Measurements from ENCODE around the gene RNU4-1. TPM values are rescaled to one million over a fixed set of nuclear protein-coding genes. Genes with fewer than 3 reads are reported as not detected.

The RNU4-1 gene
- polyA plus RNA-seq, 1 donor (not counting 4 experiments of a cell fraction or from before 2014, with no cell fraction given): under 0.01 TPM

GRCh38 chr12:120264904-120265472, 28.0 kb downstream of the RNU4-1 start:
- no peak for DNase-seq (ENCODE audit: low read depth, low spot score)
- no peak for FAIRE-seq
- no peak for TF ChIP-seq CTCF (optimal IDR thresholded peaks at IDR 0.05 in 1 of 3, IDR thresholded peaks at IDR 0.05 in 1 of 3, conservative IDR thresholded peaks at IDR 0.05 in 1 of 3; ENCODE audit: extremely low read depth in 1 of 3, insufficient read depth in 2 of 3, low read length in 3 of 3)
- TF ChIP-seq EZH2 (IDR thresholded peaks at IDR 0.05; ENCODE audit: low read length): no peak

GRCh38 chr12:120264086-120264903, 28.7 kb downstream of the RNU4-1 start:
- peak overlapping the region; percentile 95 for H3K9ac ChIP-seq (ENCODE audit: control insufficient read depth, extremely low read depth, insufficient read depth, low read length)
- H3K27ac ChIP-seq (ENCODE audit: control insufficient read depth, insufficient read depth, low read length): peak overlapping the region; percentile 92
- H3K4me3 ChIP-seq (ENCODE audit: control insufficient read depth in 2 of 3, extremely low read depth in 1 of 3, insufficient read depth in 2 of 3, low read depth in 1 of 3, low read length in 3 of 3): peak overlapping the region; percentile 75 to 96 (median 94)
- no peak overlapping the region for H2AFZ ChIP-seq (ENCODE audit: control insufficient read depth, low read length)
- H3K4me2 ChIP-seq (ENCODE audit: control insufficient read depth, extremely low read depth, insufficient read depth, low read depth, low read length): peak overlapping the region; percentile 99
- peak; percentile 88 for FAIRE-seq
- peaks cover 16 to 43% of the 10 kb centered on the region in 2 experiments for H3K36me3 ChIP-seq (ENCODE audit: control insufficient read depth in 2 of 2, extremely low read depth in 1 of 2, insufficient read depth in 2 of 2, low read length in 2 of 2)
- dilution Hi-C loops (cut with MboI; ENCODE audit: extremely low pct_ligation_motif_present, low sequenced_read_pairs): no loop called here
- H3K27me3 ChIP-seq (ENCODE audit: control insufficient read depth, extremely low read depth, insufficient read depth, low read length): no peaks in the 10 kb centered on the region
- DNase-seq (ENCODE audit: low read depth, low spot score): peak; percentile 92
- peaks cover 5% of the 10 kb centered on the region for H4K20me1 ChIP-seq (ENCODE audit: control insufficient read depth, extremely low read depth, insufficient read depth, low read length)
- H3K9me3 ChIP-seq (ENCODE audit: control insufficient read depth, low read depth, low read length): no peaks in the 10 kb centered on the region
- H3K4me1 ChIP-seq (ENCODE audit: control insufficient read depth, extremely low read depth, insufficient read depth, low read length): peaks cover 44% of the 10 kb centered on the region
- peaks cover 6% of the 10 kb centered on the region for H3K9me1 ChIP-seq (ENCODE audit: control insufficient read depth, extremely low read depth, insufficient read depth, low read length)
- TF ChIP-seq EZH2 (IDR thresholded peaks at IDR 0.05; ENCODE audit: low read length) (no peak), CTCF (optimal IDR thresholded peaks at IDR 0.05 in 1 of 3, IDR thresholded peaks at IDR 0.05 in 1 of 3, conservative IDR thresholded peaks at IDR 0.05 in 1 of 3; ENCODE audit: extremely low read depth in 1 of 3, insufficient read depth in 2 of 3, low read length in 3 of 3) (no peak)
- peaks cover 59% of the 10 kb centered on the region for H3K79me2 ChIP-seq (ENCODE audit: control insufficient read depth, insufficient read depth, low read length)

More at GRCh38 chr12:120264904-120265472, 28.0 kb downstream of the RNU4-1 start:
- Histone ChIP-seq H3K9me3 (ENCODE audit: control insufficient read depth, low read depth, low read length) (no peaks in the 10 kb centered on the region), H4K20me1 (ENCODE audit: control insufficient read depth, extremely low read depth, insufficient read depth, low read length) (no peaks in the 10 kb centered on the region), H3K36me3 (ENCODE audit: control insufficient read depth in 2 of 2, extremely low read depth in 1 of 2, insufficient read depth in 2 of 2, low read length in 2 of 2) (peaks cover 16 to 37% of the 10 kb centered on the region in 2 experiments), H3K27ac (ENCODE audit: control insufficient read depth, insufficient read depth, low read length) (peak overlapping the region; percentile 92), H3K9ac (ENCODE audit: control insufficient read depth, extremely low read depth, insufficient read depth, low read length) (peak overlapping the region; percentile 95), H2AFZ (ENCODE audit: control insufficient read depth, low read length) (no peak overlapping the region), H3K4me1 (ENCODE audit: control insufficient read depth, extremely low read depth, insufficient read depth, low read length) (peaks cover 37% of the 10 kb centered on the region), H3K9me1 (ENCODE audit: control insufficient read depth, extremely low read depth, insufficient read depth, low read length) (peaks cover 2% of the 10 kb centered on the region), H3K27me3 (ENCODE audit: control insufficient read depth, extremely low read depth, insufficient read depth, low read length) (no peaks in the 10 kb centered on the region), H3K79me2 (ENCODE audit: control insufficient read depth, insufficient read depth, low read length) (peaks cover 52% of the 10 kb centered on the region), H3K4me3 (ENCODE audit: control insufficient read depth in 2 of 3, extremely low read depth in 1 of 3, insufficient read depth in 2 of 3, low read depth in 1 of 3, low read length in 3 of 3) (peak overlapping the region; percentile 75 to 96 (median 94)), H3K4me2 (ENCODE audit: control insufficient read depth, extremely low read depth, insufficient read depth, low read depth, low read length) (peak overlapping the region; percentile 99)
- dilution Hi-C loops (cut with MboI; ENCODE audit: extremely low pct_ligation_motif_present, low sequenced_read_pairs): no loop called here

Measured in keratinocyte (primary cell).